Natural killer cell (primary cell): ENCODE data around the gene ZNF618. TPM values are rescaled to one million over a fixed set of nuclear protein-coding genes. Genes with fewer than 3 reads are reported as not detected.

Source experiments
- ATAC-seq, 3 donors: fragments of 150-1000 bp in 2 of 3; fragments of 200-7000 bp in 1 of 3; cut with Tn5 transposase; 1 replicate in 1 of 3; 2 replicates in 2 of 3; pipeline ENCODE4 v1.10.0; 2021; ENCODE audit warnings: mild to moderate bottlenecking in 2 of 3, moderate library complexity in 2 of 3
- DNase-seq, 2 donors: peaks; one replicate each; pipeline versions ENCODE4 v3.0.0 to v3.0.0-alpha.2; 2013 to 2021; ENCODE audit warnings: mixed read lengths in 1 of 2
- H3K27ac ChIP-seq: one replicate; pipeline ENCODE4 v1.5.1; 2013; ENCODE audit warnings: mild to moderate bottlenecking, low read length
- H3K27me3 ChIP-seq: one replicate; pipeline ENCODE4 v1.6.1; 2013; ENCODE audit warnings: low read length; ENCODE audit not compliant: control insufficient read depth, insufficient read depth
- H3K36me3 ChIP-seq: one replicate; pipeline ENCODE4 v1.6.1; 2013; ENCODE audit warnings: low read length; ENCODE audit not compliant: control insufficient read depth, insufficient read depth
- H3K4me1 ChIP-seq: one replicate; pipeline ENCODE4 v1.6.1; 2013; ENCODE audit warnings: low read length; ENCODE audit not compliant: control insufficient read depth, insufficient read depth
- H3K4me3 ChIP-seq: one replicate; pipeline ENCODE4 v1.5.1; 2013; ENCODE audit warnings: low read length
- H3K9me3 ChIP-seq: one replicate; pipeline ENCODE4 v1.6.1; 2013; ENCODE audit warnings: low read length; ENCODE audit not compliant: control insufficient read depth, insufficient read depth
- H3K27ac Mint-ChIP-seq, 2 donors: one replicate each; pipeline ENCODE4 v1.8.0; 2022; ENCODE audit warnings: mild to moderate bottlenecking in 2 of 2, mixed read lengths in 2 of 2, moderate library complexity in 1 of 2
- H3K27me3 Mint-ChIP-seq, 2 donors: one replicate each; pipeline ENCODE4 v1.8.0; 2022; ENCODE audit warnings: low read depth in 2 of 2, mixed read lengths in 2 of 2
- H3K36me3 Mint-ChIP-seq: one replicate; pipeline ENCODE4 v1.8.0; 2022; ENCODE audit warnings: mixed read lengths
- H3K4me1 Mint-ChIP-seq, 2 donors: one replicate each; pipeline ENCODE4 v1.8.0; 2022; ENCODE audit warnings: mixed read lengths in 2 of 2
- H3K4me3 Mint-ChIP-seq: one replicate; pipeline ENCODE4 v1.8.0; 2022; ENCODE audit warnings: mild to moderate bottlenecking, moderate library complexity, mixed read lengths
- H3K9me3 Mint-ChIP-seq, 2 donors: one replicate each; pipeline ENCODE4 v1.8.0; 2022; ENCODE audit warnings: mixed read lengths in 2 of 2
- CTCF ChIP-seq: fragments of 200-600 bp; IDR thresholded peaks from one replicate; pipeline ENCODE4 v1.8.0; 2022; ENCODE audit warnings: antibody characterized with exemption
- WGBS: methylation state at CpG from one replicate; pipeline ENCODE4 v1.1.7; 2013; ENCODE audit warnings: missing lambda C conversion rate; ENCODE audit not compliant: insufficient coverage; 5-methylcytosine and 5-hydroxymethylcytosine counted together
- intact Hi-C: fragments of 100-400 bp; cut with micrococcal nuclease; formaldehyde crosslinking; loops from one replicate; pipeline ENCODE4 v1.14.2; 2022
- total RNA-seq, 4 donors: library from RNA; stranded (reverse); fragments of 120-200 nt in 1 of 4; gene quantifications; one replicate each; pipeline versions ENCODE4 v1.2.3 to v1.2.4, GENCODE V29; 2013 to 2022

Gene ZNF618
- total RNA-seq, 3 donors from 2014 or later (not counting 1 experiment from before 2014, with no cell fraction given), result 9.2 to 10.7 (median 10.0) TPM

- Histone ChIP-seq H3K4me1 (peaks cover 5% of the 10 kb centered on the region), H3K36me3 (no peaks in the 10 kb centered on the region), H3K27me3 (peaks cover 5% of the 10 kb centered on the region), H3K4me3 (no peak overlapping the region), H3K9me3 (no peaks in the 10 kb centered on the region), H3K27ac (no peak overlapping the region)
- ATAC-seq (no peak), DNase-seq (no peak)
- H3K4me1 Mint-ChIP-seq, result peaks cover 0 to 4% of the 10 kb centered on the region in 2 donors
- 80% methylated on average over 4 of the region's 4 CpGs for WGBS
- intact Hi-C loops, result no loop called here
- no peak overlapping the region for H3K27ac Mint-ChIP-seq
- no peak overlapping the region for H3K4me3 Mint-ChIP-seq
- no peaks in the 10 kb centered on the region for H3K36me3 Mint-ChIP-seq
- H3K27me3 Mint-ChIP-seq, result peaks cover 17 to 20% of the 10 kb centered on the region in 2 donors
- no peaks in the 10 kb centered on the region for H3K9me3 Mint-ChIP-seq
- TF ChIP-seq CTCF, result no peak
Observed at GRCh38 chr9:114093031-114093471, 216.9 kb downstream of the ZNF618 start.

- Histone ChIP-seq H3K27me3 (peaks cover 7% of the 10 kb centered on the region), H3K9me3 (no peaks in the 10 kb centered on the region), H3K36me3 (no peaks in the 10 kb centered on the region), H3K4me1 (peaks cover 5% of the 10 kb centered on the region), H3K4me3 (no peak overlapping the region), H3K27ac (no peak overlapping the region)
- intact Hi-C loops, result no loop called here
- no peak overlapping the region for H3K4me3 Mint-ChIP-seq
- TF ChIP-seq CTCF, result no peak
- 90% methylated on average over 9 of the region's 9 CpGs for WGBS
- no peaks in the 10 kb centered on the region for H3K9me3 Mint-ChIP-seq
- no peak overlapping the region for H3K27ac Mint-ChIP-seq
- DNase-seq (no peak), ATAC-seq (no peak)
- no peaks in the 10 kb centered on the region for H3K36me3 Mint-ChIP-seq
- H3K27me3 Mint-ChIP-seq, result peaks cover 17 to 20% of the 10 kb centered on the region in 2 donors
- peaks cover 0 to 4% of the 10 kb centered on the region in 2 donors for H3K4me1 Mint-ChIP-seq
Observed at GRCh38 chr9:114093761-114094505, 217.8 kb downstream of the ZNF618 start.

- intact Hi-C loops, result no loop called here
- WGBS, result 89% methylated on average over 12 of the region's 12 CpGs
Observed at GRCh38 chr9:114094971-114095370, 218.9 kb downstream of the ZNF618 start.

More at GRCh38 chr9:114094971-114095370, 218.9 kb downstream of the ZNF618 start:
- Mint-ChIP-seq H3K36me3 (no peaks in the 10 kb centered on the region), H3K4me1 (peaks cover 0 to 4% of the 10 kb centered on the region in 2 donors), H3K27ac (no peak overlapping the region), H3K9me3 (no peaks in the 10 kb centered on the region), H3K27me3 (peaks cover 20 to 25% of the 10 kb centered on the region in 2 donors), H3K4me3 (no peak overlapping the region)
- Histone ChIP-seq H3K4me1 (peaks cover 5% of the 10 kb centered on the region), H3K4me3 (no peak overlapping the region), H3K36me3 (no peaks in the 10 kb centered on the region), H3K27me3 (peaks cover 8% of the 10 kb centered on the region), H3K9me3 (no peaks in the 10 kb centered on the region), H3K27ac (no peak overlapping the region)
- no peak for DNase-seq
- ATAC-seq, result no peak
- TF ChIP-seq CTCF, result no peak
